ENCODE data around the gene INHBB. TPM values are rescaled to one million over a fixed set of nuclear protein-coding genes. Genes with fewer than 3 reads are reported as not detected.

INHBB gene
- total RNA-seq, 4 donors from 2014 or later = 0.20 to 1.1 (median 0.41) TPM; not detected in 1

DNA sequence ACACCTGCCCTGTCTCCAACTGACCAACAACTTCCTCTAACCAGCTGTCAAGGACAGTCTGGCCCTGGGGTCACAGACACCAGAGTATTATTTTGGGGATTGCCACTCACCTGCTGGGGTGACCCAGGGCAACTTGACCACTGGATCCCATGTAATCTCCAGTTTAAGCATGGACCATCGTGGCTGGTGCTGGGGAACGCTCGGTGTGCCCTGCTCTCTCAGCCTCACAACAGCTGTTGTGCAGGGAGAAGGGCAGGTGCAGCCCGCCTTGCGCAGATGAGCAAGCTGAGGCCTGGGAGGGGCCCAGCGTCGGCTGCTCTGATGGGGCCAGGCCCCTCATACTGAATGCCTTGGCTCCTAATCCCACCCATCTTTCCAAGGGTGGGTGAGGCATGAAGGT, 21.0 kb upstream of the INHBB start:
- intact Hi-C loops (cut with DNase I; ENCODE audit: low total_unique reads) = loop anchor here (5.0 kb wide), 1 partner anchor 757 kb away; no protein-coding TSS in a partner anchor
- Histone ChIP-seq H3K27ac (no peak overlapping the region), H3K36me3 (no peaks in the 10 kb centered on the region), H3K4me3 (no peak overlapping the region), H3K27me3 (no peaks in the 10 kb centered on the region), H3K4me1 (no peaks in the 10 kb centered on the region), H3K9me3 (no peaks in the 10 kb centered on the region)
- TF ChIP-seq POLR2A (IDR thresholded peaks at IDR 0.05) (no peak), EP300 (IDR thresholded peaks at IDR 0.05; ENCODE audit: low read depth) (no peak), CTCF (IDR thresholded peaks at IDR 0.05) (no peak), POLR2AphosphoS5 (IDR thresholded peaks at IDR 0.05) (no peak)
- WGBS, 2 donors (ENCODE audit: low coverage in 1 of 2) = 95% methylated on average over 7 of the region's 7 CpGs; no CpG with 5 or more reads in 1 of the 2 donors
- DNase-seq = no peak
- in situ Hi-C loops (cut with MboI; ENCODE audit: low pct_ligation_motif_present in 1 of 4, low pct_unique_long_range_greater_than_20kb in 1 of 4, low sequenced_read_pairs in 3 of 4) = no loop called here

DNA sequence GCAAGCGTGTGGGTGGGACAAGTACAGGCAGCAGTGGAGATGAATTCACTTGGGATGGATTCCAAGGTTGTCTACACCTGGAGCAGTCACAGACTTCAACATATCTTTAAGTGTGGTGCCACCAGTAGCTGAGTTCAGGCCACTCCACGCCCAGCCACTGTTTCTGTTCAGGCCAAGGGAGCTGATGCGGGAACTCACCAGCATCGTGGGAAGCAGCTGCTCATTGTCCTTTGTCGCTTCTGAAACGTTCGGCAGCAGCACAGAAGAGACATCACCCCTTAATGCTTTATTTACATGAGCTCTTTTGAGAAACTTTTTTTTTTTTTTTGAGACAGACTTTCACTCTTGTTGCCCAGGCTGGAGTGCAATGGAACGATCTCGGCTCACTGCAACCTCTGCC, 19.9 kb upstream of the INHBB start:
- Histone ChIP-seq H3K9me3 (no peaks in the 10 kb centered on the region), H3K27me3 (no peaks in the 10 kb centered on the region), H3K4me1 (no peaks in the 10 kb centered on the region), H3K27ac (no peak overlapping the region), H3K36me3 (no peaks in the 10 kb centered on the region), H3K4me3 (no peak overlapping the region)
- DNase-seq = no peak
- in situ Hi-C loops (cut with MboI; ENCODE audit: low pct_ligation_motif_present in 1 of 4, low pct_unique_long_range_greater_than_20kb in 1 of 4, low sequenced_read_pairs in 3 of 4) = no loop called here
- intact Hi-C loops (cut with DNase I; ENCODE audit: low total_unique reads) = loop anchor here (5.0 kb wide), 1 partner anchor 756 kb away; no protein-coding TSS in a partner anchor
- TF ChIP-seq POLR2AphosphoS5 (IDR thresholded peaks at IDR 0.05) (no peak), EP300 (IDR thresholded peaks at IDR 0.05; ENCODE audit: low read depth) (no peak), POLR2A (IDR thresholded peaks at IDR 0.05) (no peak), CTCF (IDR thresholded peaks at IDR 0.05) (no peak)
- 79% methylated on average over 9 of the region's 9 CpGs; no CpG with 5 or more reads in 1 of the 2 donors for WGBS, 2 donors (ENCODE audit: low coverage in 1 of 2)

DNA sequence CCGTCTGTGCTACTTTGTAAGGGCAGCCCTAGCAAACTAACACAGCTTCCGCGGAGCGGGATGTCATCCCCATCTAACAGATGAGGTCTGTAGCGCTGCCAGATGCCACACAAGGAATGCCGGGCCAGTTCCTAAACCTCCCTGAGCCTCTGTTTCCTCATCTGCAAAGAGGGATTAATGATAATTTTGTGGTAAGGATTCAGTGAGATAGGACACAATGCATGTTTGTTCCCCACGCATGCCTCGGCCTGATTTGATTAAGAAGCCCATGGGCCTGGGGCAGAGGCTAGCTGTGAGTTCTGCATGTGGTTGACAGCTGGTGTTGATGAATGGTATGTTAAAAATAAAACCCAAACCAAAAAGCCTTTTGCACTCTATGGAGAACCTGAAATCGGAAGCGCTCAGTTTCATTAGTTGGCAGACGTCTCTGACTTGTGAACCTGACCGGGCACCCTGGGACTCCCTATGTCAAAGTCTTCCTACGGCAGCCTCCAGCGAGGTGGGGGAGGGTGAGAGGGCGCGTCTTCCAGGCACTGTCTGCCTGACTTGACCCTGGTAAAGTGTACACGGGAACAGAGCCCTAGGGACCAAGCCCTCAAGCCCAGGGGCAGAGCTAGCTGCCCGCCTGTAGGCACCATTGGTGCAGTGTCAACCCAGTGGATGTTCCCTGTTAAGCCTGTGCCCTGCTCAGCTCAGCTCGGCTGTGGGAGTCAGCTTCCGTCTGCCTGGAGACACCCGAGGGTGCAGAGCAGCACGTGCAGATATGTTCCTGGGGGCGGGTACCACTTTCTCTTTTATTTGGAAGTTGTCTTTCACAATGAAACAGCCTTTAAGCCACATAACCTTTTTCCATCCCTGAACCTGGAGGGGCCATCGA, 14.8 kb upstream of the INHBB start:
- 75 to 84% methylated on average over 3 to 23 of the region's 24 CpGs for WGBS, 2 donors (ENCODE audit: low coverage in 1 of 2)
- no peak for DNase-seq
- TF ChIP-seq POLR2AphosphoS5 (IDR thresholded peaks at IDR 0.05) (no peak), CTCF (IDR thresholded peaks at IDR 0.05) (no peak), POLR2A (IDR thresholded peaks at IDR 0.05) (no peak), EP300 (IDR thresholded peaks at IDR 0.05; ENCODE audit: low read depth) (no peak)
- Histone ChIP-seq H3K4me1 (no peaks in the 10 kb centered on the region), H3K9me3 (peaks cover 0 to 4% of the 10 kb centered on the region in 2 donors), H3K36me3 (no peaks in the 10 kb centered on the region), H3K27me3 (peaks cover 7% of the 10 kb centered on the region), H3K27ac (no peak overlapping the region), H3K4me3 (no peak overlapping the region)
- in situ Hi-C loops (cut with MboI; ENCODE audit: low pct_ligation_motif_present in 1 of 4, low pct_unique_long_range_greater_than_20kb in 1 of 4, low sequenced_read_pairs in 3 of 4) (loop anchor here in 1 of 4 donors (10.0 kb wide), 1 partner anchor 344 kb away; no protein-coding TSS in a partner anchor), intact Hi-C loops (cut with DNase I; ENCODE audit: low total_unique reads) (no loop called here)

- 27 to 33% methylated on average over 1 to 4 of the region's 4 CpGs for WGBS, 2 donors (ENCODE audit: low coverage in 1 of 2)
- intact Hi-C loops (cut with DNase I; ENCODE audit: low total_unique reads) = no loop called here
Observed at GRCh38 chr2:120331903-120332302, 14.0 kb upstream of the INHBB start.

More at GRCh38 chr2:120331903-120332302, 14.0 kb upstream of the INHBB start:
- Histone ChIP-seq H3K9me3 (peaks cover 0 to 4% of the 10 kb centered on the region in 2 donors), H3K4me3 (no peak overlapping the region), H3K27ac (no peak overlapping the region), H3K27me3 (peaks cover 7% of the 10 kb centered on the region), H3K36me3 (no peaks in the 10 kb centered on the region), H3K4me1 (no peaks in the 10 kb centered on the region)
- TF ChIP-seq POLR2A (IDR thresholded peaks at IDR 0.05) (no peak), CTCF (IDR thresholded peaks at IDR 0.05) (no peak), EP300 (IDR thresholded peaks at IDR 0.05; ENCODE audit: low read depth) (no peak), POLR2AphosphoS5 (IDR thresholded peaks at IDR 0.05) (no peak)
- no peak for DNase-seq
- in situ Hi-C loops (cut with MboI; ENCODE audit: low pct_ligation_motif_present in 1 of 4, low pct_unique_long_range_greater_than_20kb in 1 of 4, low sequenced_read_pairs in 3 of 4) = loop anchor here in 1 of 4 donors (10.0 kb wide), 1 partner anchor 343 kb away; no protein-coding TSS in a partner anchor

Measured in transverse colon (tissue), 4 donors.